ENCODE results near the gene GALNT2.
A peak's percentile ranks its signal among the peaks of the same experiment; 100 is the strongest.

The GALNT2 gene

GRCh38 chr1:230170153-230170547 is 103.1 kb downstream of the GALNT2 start:
- no peak for DNase-seq

- no peak for DNase-seq
Observed at GRCh38 chr1:230170622-230171021, 103.6 kb downstream of the GALNT2 start.

GRCh38 chr1:230171356-230172015 is 104.4 kb downstream of the GALNT2 start:
- DNase-seq: peak; percentile 97

GRCh38 chr1:230172016-230172537 is 105.0 kb downstream of the GALNT2 start:
- DNase-seq: no peak

GRCh38 chr1:230173187-230173975 is 106.3 kb downstream of the GALNT2 start:
- DNase-seq: peak; percentile 56

- DNase-seq: no peak
Observed at GRCh38 chr1:230174041-230174440, 107.0 kb downstream of the GALNT2 start.

GRCh38 chr1:230174471-230175162 is 107.6 kb downstream of the GALNT2 start:
- DNase-seq: no peak

- no peak for DNase-seq
Observed at GRCh38 chr1:230175163-230175747, 108.2 kb downstream of the GALNT2 start.

GRCh38 chr1:230175839-230176238 is 108.8 kb downstream of the GALNT2 start:
- DNase-seq: no peak

GRCh38 chr1:230176326-230176725 is 109.3 kb downstream of the GALNT2 start:
- no peak for DNase-seq

- no peak for DNase-seq
Observed at GRCh38 chr1:230176871-230177411, 109.9 kb downstream of the GALNT2 start.

- DNase-seq: no peak
Observed at GRCh38 chr1:230179249-230179648, 112.2 kb downstream of the GALNT2 start.

- peak; percentile 34 for DNase-seq
Observed at GRCh38 chr1:230185076-230186001, 118.3 kb downstream of the GALNT2 start.

GRCh38 chr1:230186003-230186863 is 119.2 kb downstream of the GALNT2 start:
- peak; percentile 76 for DNase-seq

- DNase-seq: no peak
Observed at GRCh38 chr1:230186874-230187273, 119.8 kb downstream of the GALNT2 start.

- no peak for DNase-seq
Observed at GRCh38 chr1:230187290-230187689, 120.3 kb downstream of the GALNT2 start.

- DNase-seq: no peak
Observed at GRCh38 chr1:230188826-230189225, 121.8 kb downstream of the GALNT2 start.

- no peak for DNase-seq
Observed at GRCh38 chr1:230189341-230189740, 122.3 kb downstream of the GALNT2 start.

GRCh38 chr1:230189824-230190223 is 122.8 kb downstream of the GALNT2 start:
- no peak for DNase-seq

- DNase-seq: peak; percentile 33
Observed at GRCh38 chr1:230191079-230191804, 124.2 kb downstream of the GALNT2 start.
